ENCODE results near the gene FRMPD2.
A peak's percentile ranks its signal among the peaks of the same experiment; 100 is the strongest.
"Not testable (repeated sequence)": the region's sequence is repeated elsewhere in the genome, so short reads cannot be mapped to it uniquely, and the experiment has no call there.

Gene FRMPD2

GRCh38 chr10:48296576-48297098, 22.1 kb upstream of the FRMPD2 start:
- H3K27me3 Mint-ChIP-seq = peaks cover 2% of the 10 kb centered on the region
- no peaks in the 10 kb centered on the region for H3K9me3 Mint-ChIP-seq
- H3K27ac Mint-ChIP-seq = no peak overlapping the region
- H3K4me1 Mint-ChIP-seq = peaks cover 2% of the 10 kb centered on the region
- H3K4me3 Mint-ChIP-seq = no peak overlapping the region
- DNase-seq (no peak), ATAC-seq (no peak)
- no peaks in the 10 kb centered on the region for H3K36me3 Mint-ChIP-seq (ENCODE audit: low read depth)

GRCh38 chr10:48294431-48294830, 19.9 kb upstream of the FRMPD2 start:
- Mint-ChIP-seq H3K4me3 (no peak overlapping the region), H3K27ac (no peak overlapping the region), H3K27me3 (peaks cover 2% of the 10 kb centered on the region), H3K4me1 (no peaks in the 10 kb centered on the region), H3K9me3 (no peaks in the 10 kb centered on the region), H3K36me3 (ENCODE audit: low read depth) (no peaks in the 10 kb centered on the region)
- ATAC-seq (no peak), DNase-seq (no peak)

DNA sequence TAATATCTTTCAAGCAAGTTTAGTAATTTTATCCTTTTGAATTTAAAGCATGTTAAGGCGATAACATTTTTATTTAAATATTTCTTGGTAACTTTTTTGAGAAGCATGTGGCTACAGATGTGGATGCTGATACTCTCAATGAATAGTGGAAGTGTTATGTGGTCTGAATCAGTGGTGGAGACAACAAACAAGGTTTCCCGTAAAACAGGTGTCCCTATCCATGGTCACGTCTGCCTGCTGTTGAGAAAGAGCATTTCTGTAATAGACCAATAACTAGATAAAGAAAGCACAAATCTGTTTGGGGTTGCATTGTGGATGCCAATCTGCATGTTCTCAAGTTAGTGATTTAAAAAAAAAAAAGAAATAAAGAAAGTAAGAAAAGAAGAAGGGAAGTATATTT, 18.1 kb upstream of the FRMPD2 start:
- peaks cover 4% of the 10 kb centered on the region for H3K27me3 Mint-ChIP-seq
- no peaks in the 10 kb centered on the region for H3K9me3 Mint-ChIP-seq
- H3K4me3 Mint-ChIP-seq = no peak overlapping the region
- H3K36me3 Mint-ChIP-seq (ENCODE audit: low read depth) = no peaks in the 10 kb centered on the region
- ATAC-seq = no peak
- no peak for DNase-seq
- no peak overlapping the region for H3K27ac Mint-ChIP-seq
- H3K4me1 Mint-ChIP-seq = peaks cover 7% of the 10 kb centered on the region

DNA sequence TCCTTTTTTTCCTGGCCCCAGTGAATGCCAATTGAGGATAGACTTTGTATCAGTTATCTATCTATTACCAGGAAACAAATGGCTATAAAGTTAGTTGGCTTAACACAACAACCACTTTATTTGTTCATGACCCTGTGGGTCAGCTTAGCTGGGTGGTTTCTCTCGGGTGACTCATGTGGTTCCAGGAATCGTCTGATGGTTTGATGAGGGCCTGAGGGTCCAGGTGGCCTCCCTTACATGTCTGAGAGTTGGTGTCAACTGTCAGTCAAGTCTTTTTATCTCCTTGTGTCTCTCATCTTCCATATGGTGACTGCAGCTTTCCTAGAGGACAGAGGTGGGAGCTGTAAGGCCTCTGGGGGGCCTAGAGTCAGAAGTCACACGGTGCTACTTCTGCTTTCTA, 16.7 kb upstream of the FRMPD2 start:
- H3K4me3 Mint-ChIP-seq = no peak overlapping the region
- H3K36me3 Mint-ChIP-seq (ENCODE audit: low read depth) = no peaks in the 10 kb centered on the region
- peaks cover 7% of the 10 kb centered on the region for H3K4me1 Mint-ChIP-seq
- DNase-seq (no peak), ATAC-seq (no peak)
- H3K27me3 Mint-ChIP-seq = peaks cover 4% of the 10 kb centered on the region
- no peak overlapping the region for H3K27ac Mint-ChIP-seq
- H3K9me3 Mint-ChIP-seq = no peaks in the 10 kb centered on the region

DNA sequence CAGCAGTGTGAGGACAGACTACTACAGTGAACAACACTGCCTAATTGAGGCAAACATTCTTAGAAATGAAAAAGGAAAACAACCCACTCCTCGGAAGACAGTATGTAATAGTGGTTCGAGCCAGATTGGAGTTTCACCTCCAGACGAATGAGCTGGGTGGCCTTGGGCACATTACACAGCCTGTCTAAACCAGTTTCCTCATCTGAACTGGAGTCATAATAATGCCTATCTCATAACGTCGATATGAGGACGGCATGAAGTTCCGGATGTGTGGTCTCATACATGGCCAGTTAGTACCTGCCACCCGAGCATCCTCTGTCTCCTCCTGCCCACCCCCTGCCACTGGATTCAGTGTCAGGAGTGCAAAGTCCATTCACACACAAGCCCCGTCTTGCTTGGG, 15.8 kb upstream of the FRMPD2 start:
- H3K27ac Mint-ChIP-seq = no peak overlapping the region
- H3K4me3 Mint-ChIP-seq = no peak overlapping the region
- H3K4me1 Mint-ChIP-seq = peaks cover 7% of the 10 kb centered on the region
- H3K36me3 Mint-ChIP-seq (ENCODE audit: low read depth) = no peaks in the 10 kb centered on the region
- peaks cover 10% of the 10 kb centered on the region for H3K27me3 Mint-ChIP-seq
- DNase-seq = no peak
- ATAC-seq = no peak
- H3K9me3 Mint-ChIP-seq = no peaks in the 10 kb centered on the region

DNA sequence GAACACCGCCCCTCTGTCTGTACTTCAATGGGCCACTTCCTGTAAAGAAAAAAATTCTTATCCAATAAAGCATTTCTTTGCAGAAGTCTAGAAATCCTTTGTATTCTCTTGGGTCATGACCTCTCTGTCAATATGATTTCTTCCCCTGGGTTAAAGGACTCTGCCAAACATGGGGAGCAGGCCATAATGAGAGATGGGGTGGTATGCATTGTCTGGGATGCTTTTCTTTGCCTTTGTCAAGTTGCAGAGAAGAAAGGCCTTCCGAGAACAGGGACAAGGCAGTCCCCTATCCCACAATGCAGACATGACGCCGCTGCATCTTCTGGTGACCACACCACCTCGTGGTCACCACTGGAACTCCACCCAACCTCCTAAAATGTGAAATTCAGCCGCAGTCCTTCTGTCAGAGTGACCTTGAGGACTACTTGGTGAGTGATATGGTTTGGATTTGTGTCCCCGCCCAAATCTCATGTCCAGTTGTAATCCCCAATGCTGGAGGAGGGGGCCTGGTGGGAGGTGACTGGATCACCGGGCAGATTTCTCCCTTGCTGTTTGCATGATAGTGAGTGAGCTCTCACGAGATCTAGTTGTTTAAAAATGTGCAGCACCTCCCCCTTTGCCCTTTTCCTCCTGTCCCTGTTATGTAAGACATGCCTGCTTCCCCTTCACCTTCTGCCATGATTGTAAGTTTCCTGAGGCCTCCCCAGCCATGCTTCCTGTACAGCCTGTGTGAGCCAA, 15.2 kb upstream of the FRMPD2 start:
- peaks cover 16% of the 10 kb centered on the region for H3K27me3 Mint-ChIP-seq
- peaks cover 7% of the 10 kb centered on the region for H3K4me1 Mint-ChIP-seq
- no peaks in the 10 kb centered on the region for H3K36me3 Mint-ChIP-seq (ENCODE audit: low read depth)
- H3K27ac Mint-ChIP-seq = no peak overlapping the region
- peak; percentile 57 for DNase-seq
- H3K4me3 Mint-ChIP-seq = no peak overlapping the region
- no peaks in the 10 kb centered on the region for H3K9me3 Mint-ChIP-seq
- no peak for ATAC-seq

GRCh38 chr10:48288661-48289060, 14.2 kb upstream of the FRMPD2 start:
- Mint-ChIP-seq H3K9me3 (peaks cover 4% of the 10 kb centered on the region), H3K4me3 (no peak overlapping the region), H3K27ac (no peak overlapping the region), H3K4me1 (peaks cover 7% of the 10 kb centered on the region), H3K27me3 (peaks cover 19% of the 10 kb centered on the region), H3K36me3 (ENCODE audit: low read depth) (no peaks in the 10 kb centered on the region)
- ATAC-seq (no peak), DNase-seq (no peak)

DNA sequence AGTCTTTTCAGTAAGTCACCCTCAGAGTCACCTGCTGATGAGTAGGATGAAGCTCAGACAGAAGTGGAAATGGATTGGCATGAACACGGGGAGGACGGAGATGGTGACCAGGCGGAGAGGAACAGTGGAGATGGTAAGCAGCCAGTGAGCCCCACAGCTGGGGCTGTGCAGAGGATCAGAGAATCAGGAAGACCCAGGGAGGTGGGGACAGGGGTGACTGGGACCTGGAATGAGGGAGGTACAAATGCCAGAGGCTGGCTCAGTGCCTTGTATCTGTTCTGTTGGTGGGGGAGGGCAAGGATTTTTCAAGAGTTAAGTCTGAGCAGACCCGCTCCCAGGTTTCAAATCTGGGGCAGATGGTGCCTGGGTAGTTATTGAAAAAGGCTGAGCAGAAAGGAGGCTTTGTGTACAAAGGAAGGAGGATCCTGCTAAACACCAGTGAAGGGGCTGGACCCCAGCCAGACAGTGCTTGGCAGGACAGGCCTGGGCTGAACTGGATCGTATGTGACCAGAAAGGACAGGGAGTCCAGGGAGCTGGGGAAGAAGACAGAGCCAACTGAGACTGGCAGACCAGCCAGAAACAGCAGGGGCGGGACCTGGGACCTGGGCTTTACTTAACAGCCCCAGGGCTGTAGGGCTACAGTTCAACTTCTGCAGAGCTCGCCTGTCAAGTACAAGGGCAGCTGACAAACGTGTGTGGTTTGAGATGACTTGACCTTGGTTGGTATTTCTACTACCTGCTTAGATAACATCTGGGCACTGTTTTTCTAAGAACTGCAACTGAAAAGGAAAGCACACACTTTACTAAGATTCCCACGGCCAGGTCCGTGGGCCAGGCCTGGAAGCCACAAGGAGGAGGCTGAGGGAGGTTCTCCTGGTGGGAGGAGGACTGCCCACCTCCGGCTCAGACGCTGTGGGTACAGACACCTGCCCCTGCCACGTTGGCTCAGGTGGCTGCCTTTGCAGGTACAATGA, 13.2 kb upstream of the FRMPD2 start:
- DNase-seq = no peak
- Mint-ChIP-seq H3K9me3 (peaks cover 6% of the 10 kb centered on the region), H3K4me3 (no peak overlapping the region), H3K27me3 (peaks cover 18% of the 10 kb centered on the region), H3K4me1 (peaks cover 7% of the 10 kb centered on the region), H3K27ac (no peak overlapping the region), H3K36me3 (ENCODE audit: low read depth) (no peaks in the 10 kb centered on the region)
- peak; percentile 22 for ATAC-seq

DNA sequence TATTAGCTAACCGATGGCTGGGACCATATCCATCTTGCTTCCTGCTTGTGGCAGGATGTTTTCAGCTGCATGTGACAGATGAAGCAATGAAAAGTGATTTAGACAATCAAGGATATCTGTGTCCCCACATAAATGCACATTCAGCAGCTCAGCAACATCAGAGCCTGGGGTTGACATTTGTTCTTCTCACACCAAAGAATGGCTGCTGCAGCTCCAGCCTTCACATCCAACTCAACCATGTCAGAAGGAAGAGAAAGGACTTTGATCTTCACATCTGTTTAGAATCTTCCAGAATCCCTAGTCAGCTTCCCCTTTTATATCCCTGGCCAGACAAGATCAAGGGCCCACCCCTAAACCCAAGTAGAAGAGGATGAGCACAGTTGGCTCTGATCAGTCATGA, 11.9 kb upstream of the FRMPD2 start:
- H3K36me3 Mint-ChIP-seq (ENCODE audit: low read depth) = no peaks in the 10 kb centered on the region
- ATAC-seq (no peak), DNase-seq (no peak)
- peaks cover 7% of the 10 kb centered on the region for H3K4me1 Mint-ChIP-seq
- H3K4me3 Mint-ChIP-seq = no peak overlapping the region
- peaks cover 18% of the 10 kb centered on the region for H3K27me3 Mint-ChIP-seq
- H3K27ac Mint-ChIP-seq = no peak overlapping the region
- peaks cover 6% of the 10 kb centered on the region for H3K9me3 Mint-ChIP-seq

DNA sequence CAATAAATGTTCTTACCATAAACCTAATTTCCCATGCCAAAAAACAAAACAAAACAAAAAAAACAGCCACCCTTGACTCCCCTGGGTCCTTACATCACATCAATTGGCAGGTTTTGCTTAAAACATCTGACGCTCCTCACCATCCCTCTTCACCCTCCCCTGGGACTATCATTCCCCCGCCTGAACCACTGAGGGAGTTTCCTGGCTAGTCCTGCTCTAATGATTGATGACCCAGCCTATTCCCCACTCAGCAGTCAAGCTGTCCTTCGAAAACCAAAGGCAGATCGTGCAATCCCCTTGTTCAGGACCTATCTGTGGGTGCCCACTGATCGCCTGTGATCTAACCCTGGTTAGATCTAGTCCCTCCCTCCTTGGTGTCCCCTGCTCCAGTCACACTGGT, 11.2 kb upstream of the FRMPD2 start:
- peaks cover 6% of the 10 kb centered on the region for H3K9me3 Mint-ChIP-seq
- peaks cover 20% of the 10 kb centered on the region for H3K27me3 Mint-ChIP-seq
- H3K36me3 Mint-ChIP-seq (ENCODE audit: low read depth) = no peaks in the 10 kb centered on the region
- H3K4me1 Mint-ChIP-seq = peaks cover 7% of the 10 kb centered on the region
- no peak overlapping the region for H3K4me3 Mint-ChIP-seq
- no peak for ATAC-seq
- H3K27ac Mint-ChIP-seq = no peak overlapping the region
- no peak for DNase-seq

- no peaks in the 10 kb centered on the region for H3K36me3 Mint-ChIP-seq (ENCODE audit: low read depth)
- no peak overlapping the region for H3K27ac Mint-ChIP-seq
- H3K4me1 Mint-ChIP-seq = peaks cover 7% of the 10 kb centered on the region
- peaks cover 20% of the 10 kb centered on the region for H3K27me3 Mint-ChIP-seq
- peaks cover 6% of the 10 kb centered on the region for H3K9me3 Mint-ChIP-seq
- DNase-seq (no peak), ATAC-seq (no peak)
- H3K4me3 Mint-ChIP-seq = no peak overlapping the region
Observed at GRCh38 chr10:48284811-48285210, 10.3 kb upstream of the FRMPD2 start.

- H3K4me3 Mint-ChIP-seq = no peak overlapping the region
- no peak for DNase-seq
- H3K27me3 Mint-ChIP-seq = peaks cover 19% of the 10 kb centered on the region
- peaks cover 6% of the 10 kb centered on the region for H3K9me3 Mint-ChIP-seq
- no peaks in the 10 kb centered on the region for H3K36me3 Mint-ChIP-seq (ENCODE audit: low read depth)
- no peak overlapping the region for H3K27ac Mint-ChIP-seq
- ATAC-seq = no peak
- H3K4me1 Mint-ChIP-seq = peaks cover 5% of the 10 kb centered on the region
Observed at GRCh38 chr10:48284002-48284546, 9.6 kb upstream of the FRMPD2 start.

DNA sequence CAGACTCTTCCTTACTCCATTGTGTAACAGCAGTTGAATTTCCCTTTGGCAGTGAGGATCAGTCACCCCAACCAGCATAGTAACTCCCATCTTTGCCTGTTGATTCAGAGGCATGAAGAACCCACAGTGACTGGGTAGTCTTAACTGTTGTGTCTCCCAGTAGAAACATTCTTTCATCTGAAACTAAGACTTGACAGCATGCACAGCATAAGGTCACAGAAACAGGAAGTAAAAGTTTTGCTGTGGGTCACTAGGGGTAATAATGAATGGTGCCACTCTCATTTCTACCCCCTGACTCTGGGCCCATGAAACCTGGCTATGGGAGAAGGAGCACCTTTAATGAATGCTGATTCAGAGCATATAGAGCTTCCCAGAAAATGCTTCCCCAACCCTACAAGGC, 8.3 kb upstream of the FRMPD2 start:
- no peaks in the 10 kb centered on the region for H3K36me3 Mint-ChIP-seq (ENCODE audit: low read depth)
- no peak for DNase-seq
- H3K4me3 Mint-ChIP-seq = no peak overlapping the region
- no peaks in the 10 kb centered on the region for H3K4me1 Mint-ChIP-seq
- peaks cover 6% of the 10 kb centered on the region for H3K9me3 Mint-ChIP-seq
- H3K27me3 Mint-ChIP-seq = peaks cover 20% of the 10 kb centered on the region
- H3K27ac Mint-ChIP-seq = no peak overlapping the region
- ATAC-seq = no peak

DNA sequence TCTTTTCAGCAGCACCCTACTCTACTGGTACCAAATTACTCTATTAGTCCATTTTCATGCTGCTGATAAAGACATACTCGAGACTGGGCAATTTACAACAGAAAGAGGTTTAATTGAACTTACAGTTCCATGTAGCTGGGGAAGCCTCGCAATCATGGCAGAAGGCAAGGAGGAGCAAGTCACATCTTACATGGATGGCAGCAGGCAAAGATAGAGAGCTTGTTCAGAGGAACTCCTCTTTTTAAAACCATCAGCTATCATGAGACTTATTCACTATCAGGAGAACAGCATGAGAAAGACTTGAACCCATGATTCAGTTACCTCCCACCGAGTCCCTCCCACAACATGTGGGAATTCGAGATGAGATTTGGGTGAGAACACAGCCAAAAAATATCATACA, 7.2 kb upstream of the FRMPD2 start:
- H3K27ac Mint-ChIP-seq; DNase-seq; H3K36me3 Mint-ChIP-seq (ENCODE audit: low read depth); ATAC-seq; H3K4me3 Mint-ChIP-seq; H3K9me3 Mint-ChIP-seq; H3K4me1 Mint-ChIP-seq: not testable (repeated sequence)
- peaks cover 21% of the 10 kb centered on the region for H3K27me3 Mint-ChIP-seq

Measured in activated naive CD8-positive, alpha-beta T cell treated with anti-CD3 and anti-CD28 coated beads, Interleukin-2, amount 50 U/mL, for 24 hours (primary cell).